Activated gamma-delta T cell treated with Interleukin-2 at 50 U/mL for 16 hours (primary cell): ENCODE results near the gene REN.

Experiments
- DNase-seq: peaks from one replicate; pipeline ENCODE4 v3.0.0-alpha.2; 2020

The REN gene

GRCh38 chr1:204166219-204166618 is at the start of gene REN:
TSS of gene REN (minus strand) at chr1:204166337. CDS start at chr1:204166293, 44 bp downstream.
- no peak for DNase-seq

GRCh38 chr1:204213668-204214662 is 47.8 kb upstream of the REN start, which contains the start of gene GOLT1A:
TSS of gene GOLT1A (minus strand) at chr1:204213988. CDS start at chr1:204213906, 82 bp downstream.
- DNase-seq: peak; percentile 34

GRCh38 chr1:204212715-204213114 is 46.6 kb upstream of the REN start:
- no peak for DNase-seq

- no peak for DNase-seq
Measured at GRCh38 chr1:204211046-204211445, 44.9 kb upstream of the REN start.

GRCh38 chr1:204207136-204207616 is 41.0 kb upstream of the REN start:
- DNase-seq: peak; percentile 73

GRCh38 chr1:204206121-204206520 is 40.0 kb upstream of the REN start:
- no peak for DNase-seq

GRCh38 chr1:204205486-204205885 is 39.3 kb upstream of the REN start:
- no peak for DNase-seq

GRCh38 chr1:204204944-204205343 is 38.8 kb upstream of the REN start:
- DNase-seq: no peak

- DNase-seq: no peak
Measured at GRCh38 chr1:204203206-204203767, 37.1 kb upstream of the REN start.

- no peak for DNase-seq
Measured at GRCh38 chr1:204202481-204202880, 36.3 kb upstream of the REN start.

GRCh38 chr1:204201348-204202040 is 35.4 kb upstream of the REN start:
- DNase-seq: no peak

GRCh38 chr1:204199579-204199978 is 33.4 kb upstream of the REN start:
- no peak for DNase-seq

GRCh38 chr1:204198348-204199340 is 32.5 kb upstream of the REN start:
- no peak for DNase-seq

GRCh38 chr1:204197068-204197467 is 30.9 kb upstream of the REN start:
- no peak for DNase-seq

- DNase-seq: no peak
Measured at GRCh38 chr1:204196068-204196795, 30.1 kb upstream of the REN start, which contains the start of gene KISS1. TSS of gene KISS1 (minus strand) at chr1:204196491. CDS start at chr1:204192876, 3,615 bp downstream.

- DNase-seq: no peak
Measured at GRCh38 chr1:204194771-204195170, 28.6 kb upstream of the REN start.

- DNase-seq: no peak
Measured at GRCh38 chr1:204194080-204194479, 27.9 kb upstream of the REN start.

- no peak for DNase-seq
Measured at GRCh38 chr1:204192589-204193352, 26.6 kb upstream of the REN start.

GRCh38 chr1:204192046-204192445 is 25.9 kb upstream of the REN start:
- no peak for DNase-seq

- no peak for DNase-seq
Measured at GRCh38 chr1:204191456-204191855, 25.3 kb upstream of the REN start.
